GM12878 (cell line): ENCODE results near the gene TTYH1. TPM values are rescaled to one million over a fixed set of nuclear protein-coding genes. Genes with fewer than 3 reads are reported as not detected.

Experiments used
- ATAC-seq: fragments of 200-7000 bp; cut with Tn5 transposase; 3 replicates; pipeline ENCODE4 v1.9.1; 2020; ENCODE audit warnings: mild to moderate bottlenecking, moderate library complexity
- BruUV-seq: library from RNA; stranded (reverse); fragments of 400-500 nt; replicated peaks from 2 replicates; lab custom pipeline; 2021; lab: Mats Ljungman, UMichigan
- CTCF ChIA-PET: fragments of 300-600 bp; sonication (Branson Sonifier 250); formaldehyde crosslinking; extraction: SDS; loops from one replicate; lab custom pipeline; 2021; ENCODE audit warnings: inconsistent platforms; lab: Yijun Ruan, JAX
- POLR2A ChIA-PET: fragments of 350-600 bp; formaldehyde crosslinking; extraction: SDS; loops from one replicate; lab custom pipeline; 2021; ENCODE audit warnings: inconsistent platforms; lab: Charles Lee
- RAD21 ChIA-PET: fragments of 300-600 bp; sonication (Branson Sonifier 250); formaldehyde crosslinking; loops from one replicate; lab custom pipeline; 2023; ENCODE audit warnings: antibody characterized with exemption; ENCODE audit not compliant: unreplicated experiment; lab: Charles Lee
- SMC1A ChIA-PET: fragments of 300-600 bp; sonication (Branson Sonifier 250); formaldehyde crosslinking; loops from one replicate; lab custom pipeline; 2023; ENCODE audit not compliant: unreplicated experiment, uncharacterized antibody; lab: Charles Lee
- DNase-seq: peaks from one replicate; pipeline ENCODE4 v3.0.0-alpha.2; 2011; ENCODE audit warnings: low read depth, low spot score
- FAIRE-seq: peaks from 3 replicates; lab custom pipeline; 2011; peaks lifted over from hg19 to GRCh38; lab: Jason Lieb, UNC
- H2AFZ ChIP-seq: 2 replicates; pipeline ENCODE4 v1.6.0; 2011; ENCODE audit warnings: low read depth, low read length, control low read depth; ENCODE audit not compliant: control insufficient read depth
- H3K27ac ChIP-seq: 2 replicates; pipeline ENCODE4 v1.5.1; 2011; ENCODE audit warnings: control low read depth; ENCODE audit not compliant: control insufficient read depth, insufficient read depth
- H3K27me3 ChIP-seq, 2 experiments: replicated peaks in 1 of 2; 2 replicates each; pipeline versions ENCODE4 v1.6.0 to v1.6.1; 2011; ENCODE audit warnings: low read length in 1 of 2; ENCODE audit not compliant: control insufficient read depth in 2 of 2, insufficient read depth in 2 of 2
- H3K36me3 ChIP-seq, 2 experiments: 2 replicates each; pipeline ENCODE4 v1.5.1; 2011; ENCODE audit warnings: low read length in 1 of 2; ENCODE audit not compliant: control insufficient read depth in 2 of 2, insufficient read depth in 2 of 2
- H3K4me1 ChIP-seq: 2 replicates; pipeline ENCODE4 v1.6.1; 2011; ENCODE audit warnings: mild to moderate bottlenecking, low read length, moderate library complexity, mixed read lengths; ENCODE audit not compliant: control insufficient read depth, insufficient read depth
- H3K4me2 ChIP-seq: 2 replicates; pipeline ENCODE4 v1.6.0; 2011; ENCODE audit warnings: control low read depth; ENCODE audit not compliant: control insufficient read depth, insufficient read depth
- H3K4me3 ChIP-seq: fragments of 200-600 bp; sonication (generic); 2 replicates; pipeline ENCODE4 v1.5.1; 2016
- H3K79me2 ChIP-seq: 2 replicates; pipeline ENCODE4 v1.6.0; 2011; ENCODE audit warnings: low read length; ENCODE audit not compliant: control insufficient read depth, insufficient read depth
- H3K9ac ChIP-seq: 2 replicates; pipeline ENCODE4 v1.8.0; 2011; ENCODE audit warnings: low read length, control low read depth, mixed read lengths; ENCODE audit not compliant: control insufficient read depth, insufficient read depth
- H3K9me3 ChIP-seq: replicated peaks from 3 replicates; pipeline ENCODE4 v1.5.1; 2011; ENCODE audit warnings: mild to moderate bottlenecking, low read length; ENCODE audit not compliant: control insufficient read depth, insufficient read depth
- H4K20me1 ChIP-seq: 2 replicates; pipeline ENCODE4 v1.6.0; 2011; ENCODE audit not compliant: control insufficient read depth, insufficient read depth
- BMI1 ChIP-seq: fragments of 450-650 bp; IDR thresholded peaks from 2 replicates; pipeline ENCODE4 v1.6.1; 2016; ENCODE audit warnings: mild to moderate bottlenecking, moderate library complexity, borderline replicate concordance
- CBX5 ChIP-seq: sonication (generic); IDR thresholded peaks from 2 replicates; pipeline ENCODE4 v1.6.1; 2016; ENCODE audit warnings: low read depth, moderate library complexity, mild to moderate bottlenecking, inconsistent platforms
- EGR1 ChIP-seq, 2 experiments: IDR thresholded peaks; 1 replicate in 1 of 2; 2 replicates in 1 of 2; pipeline ENCODE4 v1.6.1; 2011 to 2012; ENCODE audit warnings: low read depth in 2 of 2, low read length in 2 of 2, borderline replicate concordance in 1 of 2, mild to moderate bottlenecking in 1 of 2, moderate library complexity in 1 of 2
- EP300 ChIP-seq, 2 experiments: fragments of 150-350 bp in 1 of 2; IDR thresholded peaks; 2 replicates each; pipeline ENCODE4 v1.6.1; 2011 to 2012; ENCODE audit warnings: low read depth in 2 of 2, low read length in 2 of 2, borderline replicate concordance in 1 of 2, improper control_type of control experiment in 1 of 2, inconsistent platforms in 1 of 2; ENCODE audit not compliant: control insufficient read depth in 1 of 2
- IKZF1 ChIP-seq: fragments of 450-650 bp; conservative IDR thresholded peaks from 2 replicates; pipeline ENCODE4 v1.6.1; 2017; ENCODE audit warnings: antibody characterized with exemption, mild to moderate bottlenecking
- IKZF2 ChIP-seq, 2 experiments: fragments of 450-650 bp; IDR thresholded peaks; 2 replicates each; pipeline ENCODE4 v1.6.1; 2017; ENCODE audit warnings: mild to moderate bottlenecking in 2 of 2, moderate library complexity in 2 of 2
- PML ChIP-seq: IDR thresholded peaks from 2 replicates; pipeline ENCODE4 v1.6.1; 2012; ENCODE audit warnings: low read length, inconsistent platforms
- RCOR1 ChIP-seq: conservative IDR thresholded peaks from 2 replicates; pipeline ENCODE4 v1.6.1; 2012; ENCODE audit warnings: low read depth, low read length, improper control_type of control experiment
- REST ChIP-seq: IDR thresholded peaks from 2 replicates; pipeline ENCODE4 v1.6.1; 2012; ENCODE audit warnings: mild to moderate bottlenecking, low read depth, low read length
- SREBF2 ChIP-seq: IDR thresholded peaks from 2 replicates; pipeline ENCODE4 v1.6.1; 2012; ENCODE audit warnings: mild to moderate bottlenecking, low read length
- WRNIP1 ChIP-seq: IDR thresholded peaks from 2 replicates; pipeline ENCODE4 v1.6.1; 2011; ENCODE audit warnings: low read depth, low read length, improper control_type of control experiment, borderline replicate concordance
- ZNF687 ChIP-seq: fragments of 450-650 bp; IDR thresholded peaks from 2 replicates; pipeline ENCODE4 v1.6.1; 2017; ENCODE audit warnings: mild to moderate bottlenecking, moderate library complexity
- ZZZ3 ChIP-seq: IDR thresholded peaks from 2 replicates; pipeline ENCODE4 v1.6.1; 2011; ENCODE audit warnings: low read depth; ENCODE audit not compliant: control insufficient read depth, insufficient read length
- WGBS: methylation state at CpG from one replicate; pipeline ENCODE4 v1.1.6; 2016; ENCODE audit warnings: low lambda C conversion rate; ENCODE audit not compliant: insufficient replicate concordance, insufficient coverage; ENCODE audit errors: missing lambda C conversion rate; 5-methylcytosine and 5-hydroxymethylcytosine counted together
- in situ Hi-C: fragments of 300-500 bp; cut with MboI; formaldehyde crosslinking; loops from 9 replicates; pipeline ENCODE4 v1.14.3; 2018; ENCODE audit warnings: mixed read lengths
- intact Hi-C: fragments of 100-400 bp; cut with micrococcal nuclease; formaldehyde crosslinking; loops from one replicate; pipeline ENCODE4 v1.14.2; 2022; ENCODE audit not compliant: unreplicated experiment
- polyA plus RNA-seq, 11 experiments: library from polyadenylated mRNA; depleted of rRNA in 4 of 11; unstranded in 6 of 11; stranded (reverse) in 5 of 11; fragments of >200 nt; fragmentation: Nextera tagmentation in 4 of 11; fragmentation: Illumina TruSeq in 1 of 11; extraction: Ambion mirVana in 4 of 11; extraction: Trizol in 1 of 11; gene quantifications; 1 replicate in 1 of 11; 2 replicates in 10 of 11; pipeline versions ENCODE4 v1.2.1 to v1.2.3, GENCODE V29; 2011 to 2016; ENCODE audit warnings: inconsistent platforms in 2 of 11, missing spikeins in 2 of 11, low read depth in 1 of 11
- total RNA-seq, 4 experiments: library from RNA; depleted of rRNA in 3 of 4; stranded (reverse); fragments of >200 nt in 3 of 4; fragmentation: Illumina TruSeq in 1 of 4; extraction: Trizol in 1 of 4; gene quantifications; 2 replicates each; pipeline versions ENCODE4 v1.2.1 to v1.2.3, GENCODE V29; 2013 to 2021

Gene TTYH1
- total and polyA plus RNA-seq, 10 of the 15 experiments (the other 5 are each of a cell fraction or from before 2014, with no cell fraction given): 0.01 to 0.36 (median 0.09) TPM; not detected in 3

GRCh38 chr19:54473071-54473891, 58.0 kb downstream of the TTYH1 start, which contains the start of gene CDC42EP5:
CDC42EP5 (minus strand) TSS chr19:54473296; CDS start chr19:54465547, 7,749 bp downstream.
- RAD21 ChIA-PET: interaction anchor here (0.8 to 1.5 kb wide), 5 partner anchors 9 to 200 kb away, joined by 3 to 4 read pairs (median 4); partner anchors contain the start of gene LENG9
- H3K27ac ChIP-seq: no peak within 1 kb of the TSS
- H4K20me1 ChIP-seq: no peaks in the 10 kb centered on the region
- intact Hi-C loops: loop anchor here (10.0 kb wide), 1 partner anchor 442 kb away; no protein-coding TSS in a partner anchor
- no peak within 1 kb of the TSS for H2AFZ ChIP-seq
- DNase-seq (no peak), FAIRE-seq (no peak), ATAC-seq (peak; percentile 51)
- no peaks in the 10 kb centered on the region for H3K9me3 ChIP-seq
- peaks cover 3% of the 10 kb centered on the region for H3K4me1 ChIP-seq
- no peaks in the 10 kb centered on the region for H3K36me3 ChIP-seq
- H3K9ac ChIP-seq: no peak within 1 kb of the TSS
- POLR2A ChIA-PET: interaction anchor here (0.5 to 0.7 kb wide), 2 partner anchors 24 to 936 kb away, joined by 3 read pairs; partner anchors contain the start of gene LENG8
- no peak within 1 kb of the TSS for H3K4me3 ChIP-seq
- CTCF ChIA-PET: interaction anchor here (0.5 to 2.5 kb wide), 6 partner anchors 12 to 203 kb away, joined by 3 to 21 read pairs (median 3); no protein-coding TSS in a partner anchor
- in situ Hi-C loops: loop anchor here (10.0 kb wide), 1 partner anchor 452 kb away; no protein-coding TSS in a partner anchor
- H3K4me2 ChIP-seq: no peak within 1 kb of the TSS
- no peaks in the 10 kb centered on the region for H3K79me2 ChIP-seq
- WGBS: 17% methylated on average over 14 of the region's 14 CpGs
- BruUV-seq: no TSS peak
- H3K27me3 ChIP-seq: peaks cover 0 to 3% of the 10 kb centered on the region in 2 experiments; a peak in 2 of 4 replicates
- SMC1A ChIA-PET: interaction anchor here (0.6 to 0.7 kb wide), 2 partner anchors 30 to 1875 kb away, joined by 3 read pairs; no protein-coding TSS in a partner anchor
- TF ChIP-seq EGR1 (IDR thresholded peaks at IDR 0.05; ENCODE audit: borderline replicate concordance in 1 of 2, low read depth in 2 of 2, low read length in 2 of 2) (0 out of 3 replicates have a peak, but pooled peaks of 1 of the 2 experiments have one; percentile 51), CBX5 (no peak), BMI1 (no peak), IKZF2 (IDR thresholded peaks at IDR 0.05) (no peak; a peak in 1 of 4 replicates), PML (no peak), WRNIP1 (no peak), EP300 (IDR thresholded peaks at IDR 0.05; ENCODE audit: borderline replicate concordance in 1 of 2, control insufficient read depth in 1 of 2, low read depth in 2 of 2, low read length in 2 of 2) (no peak), SREBF2 (no peak), IKZF1 (0 out of 2 replicates have a peak, but pooled peaks have one; percentile 26), REST (no peak), ZZZ3 (no peak), RCOR1 (no peak), ZNF687 (no peak)
